ENCODE measurements around the gene GASK1A.

DNA sequence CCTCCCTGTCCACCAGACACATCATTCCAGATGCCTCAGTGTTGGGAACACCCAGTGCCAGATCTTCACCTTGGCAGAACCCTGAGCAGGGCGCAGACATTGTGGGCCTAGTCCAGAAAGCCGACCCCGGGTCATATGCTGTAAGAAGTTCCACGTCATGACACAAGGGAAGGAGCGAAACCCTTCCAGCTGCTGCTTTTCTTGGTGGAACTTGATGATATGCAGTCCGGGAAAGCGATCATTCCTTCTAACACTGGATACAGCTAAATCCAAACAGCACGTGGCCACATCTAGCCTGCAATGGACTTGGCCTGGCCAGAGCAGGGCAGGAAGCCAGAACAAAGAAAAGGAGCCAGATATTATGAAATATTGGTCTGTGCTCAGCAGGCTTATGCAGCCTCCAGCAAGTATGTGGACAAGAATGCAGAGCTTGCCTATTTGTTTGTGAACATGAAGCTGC is 22.0 kb downstream of the GASK1A start:
- TF ChIP-seq CTCF (IDR thresholded peaks at IDR 0.05) (no peak), POLR2A (IDR thresholded peaks at IDR 0.05) (no peak)

All from breast epithelium (tissue), 3 donors.